ENCODE results near the gene ELOF1. TPM values are rescaled to one million over a fixed set of nuclear protein-coding genes. Genes with fewer than 3 reads are reported as not detected.
A peak's percentile ranks its signal among the peaks of the same experiment; 100 is the strongest.

Gene ELOF1
- total and polyA plus RNA-seq, 2 of the 13 experiments (the other 11 are each of a cell fraction or from before 2014, with no cell fraction given), result 14.5 to 43.2 TPM

- TF ChIP-seq ZBTB4 (CRISPR knock-in tag; IDR thresholded peaks at IDR 0.05; ENCODE audit: borderline replicate concordance) (no peak), MTF1 (CRISPR knock-in tag; IDR thresholded peaks at IDR 0.05) (no peak), ZBTB49 (CRISPR knock-in tag; IDR thresholded peaks at IDR 0.05; ENCODE audit: borderline replicate concordance) (no peak), ZBTB7A (CRISPR knock-in tag; IDR thresholded peaks at IDR 0.05) (no peak; the same call in 1 of the 2 replicates), ZBTB20 (CRISPR knock-in tag; IDR thresholded peaks at IDR 0.05; ENCODE audit: borderline replicate concordance, low read depth) (peak; percentile 19; the same call in 1 of the 2 replicates), FOXO1 (CRISPR knock-in tag; IDR thresholded peaks at IDR 0.05) (no peak; the same call in 1 of the 2 replicates), MAZ (IDR thresholded peaks at IDR 0.05; ENCODE audit: borderline replicate concordance, low read depth, low read length) (no peak), MAZ (CRISPR knock-in tag; IDR thresholded peaks at IDR 0.05; ENCODE audit: low read depth) (peak; percentile 93), ZNF766 (CRISPR knock-in tag; IDR thresholded peaks at IDR 0.05; ENCODE audit: borderline replicate concordance) (no peak; the same call in 1 of the 2 replicates), ZNF629 (CRISPR knock-in tag; conservative IDR thresholded peaks at IDR 0.05) (peak; percentile 84), ZNF24 (IDR thresholded peaks at IDR 0.05) (no peak), TAF15 (IDR thresholded peaks at IDR 0.05; ENCODE audit: low read depth, low read length, poor library complexity, severe bottlenecking) (no peak), GTF2F1 (IDR thresholded peaks at IDR 0.05; ENCODE audit: low read length) (no peak), ZNF776 (CRISPR knock-in tag; IDR thresholded peaks at IDR 0.05) (no peak), ZNF350 (CRISPR knock-in tag; IDR thresholded peaks at IDR 0.05; ENCODE audit: borderline replicate concordance, low read depth) (peak; percentile 71; the same call in 1 of the 2 replicates), NPAS2 (CRISPR knock-in tag; IDR thresholded peaks at IDR 0.05; ENCODE audit: borderline replicate concordance) (no peak), AKAP8 (CRISPR knock-in tag; IDR thresholded peaks at IDR 0.05) (no peak), ZNF703 (CRISPR knock-in tag; IDR thresholded peaks at IDR 0.05; ENCODE audit: borderline replicate concordance) (no peak), KLF12 (CRISPR knock-in tag; IDR thresholded peaks at IDR 0.05; ENCODE audit: borderline replicate concordance) (no peak), TARDBP (CRISPR knock-in tag; IDR thresholded peaks at IDR 0.05) (peak; percentile 77; the same call in 1 of the 2 replicates), ZNF446 (CRISPR knock-in tag; IDR thresholded peaks at IDR 0.05) (no peak), HES4 (CRISPR knock-in tag; IDR thresholded peaks at IDR 0.05; ENCODE audit: borderline replicate concordance) (no peak; the same call in 1 of the 2 replicates), FIP1L1 (IDR thresholded peaks at IDR 0.05; ENCODE audit: borderline replicate concordance, insufficient read depth, low read depth, low read length) (no peak)
These were observed 30.3 kb downstream of the ELOF1 start, which contains the start of gene ECSIT (continued) for GRCh38 chr19:11528551-11529341.
